Stomach smooth muscle (tissue), 2 donors: ENCODE data around the gene FRMPD1.
"Not testable (repeated sequence)": the region's sequence is repeated elsewhere in the genome, so short reads cannot be mapped to it uniquely, and the experiment has no call there.

Experiments used
- H3K27ac ChIP-seq: one replicate; pipeline ENCODE4 v1.7.0; 2013; ENCODE audit warnings: mild to moderate bottlenecking, low read length, inconsistent platforms
- H3K27me3 ChIP-seq, 2 donors: one replicate each; pipeline ENCODE4 v1.7.0; 2013; ENCODE audit warnings: low read length in 2 of 2; ENCODE audit not compliant: insufficient read depth in 2 of 2, control insufficient read depth in 1 of 2
- H3K36me3 ChIP-seq, 2 donors: one replicate each; pipeline ENCODE4 v1.7.0; 2013; ENCODE audit warnings: low read length in 2 of 2; ENCODE audit not compliant: control insufficient read depth in 2 of 2, insufficient read depth in 2 of 2
- H3K4me1 ChIP-seq: one replicate; pipeline ENCODE4 v1.7.0; 2013; ENCODE audit warnings: low read length; ENCODE audit not compliant: control insufficient read depth, insufficient read depth
- H3K4me3 ChIP-seq, 2 donors: one replicate each; pipeline ENCODE4 v1.7.0; 2013; ENCODE audit warnings: low read length in 2 of 2
- H3K9ac ChIP-seq, 2 donors: one replicate each; pipeline ENCODE4 v1.7.0; 2013; ENCODE audit warnings: low read length in 2 of 2, mild to moderate bottlenecking in 1 of 2
- H3K9me3 ChIP-seq, 2 donors: one replicate each; pipeline ENCODE4 v1.7.0; 2013; ENCODE audit warnings: low read length in 2 of 2; ENCODE audit not compliant: control insufficient read depth in 2 of 2
- donor health status: healthy.
- donor health status: Pancreatic carcinoma.

The FRMPD1 gene

GRCh38 chr9:37752642-37753488, 102.1 kb downstream of the FRMPD1 start:
- H3K27ac ChIP-seq: peak overlapping the region; percentile 37
- peak overlapping the region; percentile 94 to 98 for H3K4me3 ChIP-seq
- peak overlapping the region; percentile 86 to 96 for H3K9ac ChIP-seq
- no peaks in the 10 kb centered on the region for H3K27me3 ChIP-seq
- peaks cover 11% of the 10 kb centered on the region for H3K4me1 ChIP-seq
- no peaks in the 10 kb centered on the region for H3K9me3 ChIP-seq
- H3K36me3 ChIP-seq: no peaks in the 10 kb centered on the region

GRCh38 chr9:37753489-37754190, 102.9 kb downstream of the FRMPD1 start, which contains the start of gene TRMT10B:
TRMT10B (plus strand) TSS chr9:37753805; CDS start chr9:37761932, 8,127 bp downstream.
- no peaks in the 10 kb centered on the region for H3K9me3 ChIP-seq
- peak within 1 kb of the TSS; percentile 37 for H3K27ac ChIP-seq
- H3K27me3 ChIP-seq: no peaks in the 10 kb centered on the region
- peak within 1 kb of the TSS; percentile 94 to 98 for H3K4me3 ChIP-seq
- H3K9ac ChIP-seq: peak within 1 kb of the TSS; percentile 86 to 96
- no peaks in the 10 kb centered on the region for H3K36me3 ChIP-seq
- H3K4me1 ChIP-seq: peaks cover 11% of the 10 kb centered on the region

- H3K4me3 ChIP-seq: no peak overlapping the region
- no peak overlapping the region for H3K9ac ChIP-seq
- H3K4me1 ChIP-seq: peaks cover 6% of the 10 kb centered on the region
- H3K27me3 ChIP-seq: no peaks in the 10 kb centered on the region
- H3K36me3 ChIP-seq: peaks cover 0 to 3% of the 10 kb centered on the region in 2 donors
- H3K27ac ChIP-seq: no peak overlapping the region
- no peaks in the 10 kb centered on the region for H3K9me3 ChIP-seq
These were observed 108.0 kb downstream of the FRMPD1 start for GRCh38 chr9:37758747-37759146.

GRCh38 chr9:37760416-37761161, 109.8 kb downstream of the FRMPD1 start:
- Histone ChIP-seq H3K9ac (no peak overlapping the region), H3K27ac (no peak overlapping the region), H3K9me3 (no peaks in the 10 kb centered on the region), H3K4me1 (no peaks in the 10 kb centered on the region), H3K4me3 (no peak overlapping the region), H3K36me3 (peaks cover 3 to 8% of the 10 kb centered on the region in 2 donors), H3K27me3 (no peaks in the 10 kb centered on the region)

GRCh38 chr9:37761511-37761910, 110.8 kb downstream of the FRMPD1 start:
- Histone ChIP-seq H3K27ac (no peak overlapping the region), H3K9ac (no peak overlapping the region), H3K4me1 (no peaks in the 10 kb centered on the region), H3K36me3 (peaks cover 3 to 8% of the 10 kb centered on the region in 2 donors), H3K9me3 (no peaks in the 10 kb centered on the region), H3K27me3 (no peaks in the 10 kb centered on the region), H3K4me3 (no peak overlapping the region)

- not testable (repeated sequence) for H3K36me3 ChIP-seq, H3K4me3 ChIP-seq, H3K9ac ChIP-seq, H3K27me3 ChIP-seq, H3K27ac ChIP-seq, H3K4me1 ChIP-seq, H3K9me3 ChIP-seq
These were observed 114.5 kb downstream of the FRMPD1 start for GRCh38 chr9:37765263-37765662.

GRCh38 chr9:37769306-37769705, 118.6 kb downstream of the FRMPD1 start:
- H3K9ac ChIP-seq: no peak overlapping the region
- no peak overlapping the region for H3K4me3 ChIP-seq
- peaks cover 16 to 19% of the 10 kb centered on the region in 2 donors for H3K36me3 ChIP-seq
- H3K4me1 ChIP-seq: no peaks in the 10 kb centered on the region
- no peak overlapping the region for H3K27ac ChIP-seq
- no peaks in the 10 kb centered on the region for H3K9me3 ChIP-seq
- H3K27me3 ChIP-seq: no peaks in the 10 kb centered on the region

- Histone ChIP-seq H3K36me3 (peaks cover 13 to 22% of the 10 kb centered on the region in 2 donors), H3K27me3 (no peaks in the 10 kb centered on the region), H3K4me3 (no peak overlapping the region), H3K27ac (no peak overlapping the region), H3K9me3 (no peaks in the 10 kb centered on the region), H3K9ac (no peak overlapping the region), H3K4me1 (no peaks in the 10 kb centered on the region)
These were observed 119.2 kb downstream of the FRMPD1 start for GRCh38 chr9:37769995-37770394.

- Histone ChIP-seq H3K4me3 (no peak overlapping the region), H3K9ac (no peak overlapping the region), H3K36me3 (peaks cover 29 to 31% of the 10 kb centered on the region in 2 donors), H3K9me3 (no peaks in the 10 kb centered on the region), H3K4me1 (no peaks in the 10 kb centered on the region), H3K27ac (no peak overlapping the region), H3K27me3 (no peaks in the 10 kb centered on the region)
These were observed 124.6 kb downstream of the FRMPD1 start for GRCh38 chr9:37775216-37775919.

GRCh38 chr9:37776328-37776727, 125.6 kb downstream of the FRMPD1 start:
- Histone ChIP-seq H3K27ac (no peak overlapping the region), H3K4me1 (no peaks in the 10 kb centered on the region), H3K4me3 (no peak overlapping the region), H3K9ac (no peak overlapping the region), H3K9me3 (no peaks in the 10 kb centered on the region), H3K36me3 (peaks cover 29 to 34% of the 10 kb centered on the region in 2 donors), H3K27me3 (no peaks in the 10 kb centered on the region)
